GM21825 (cell line): ENCODE results near the gene NHEJ1.

Experiments used
- ATAC-seq: cut with Tn5 transposase; IDR thresholded peaks from one replicate; pipeline ENCODE4 v1.9.1; 2021; ENCODE audit warnings: mild to moderate bottlenecking, moderate library complexity; ENCODE audit not compliant: unreplicated experiment

Gene NHEJ1

GRCh38 chr2:219183151-219183772, 22.6 kb upstream of the NHEJ1 start:
- ATAC-seq: no peak

DNA sequence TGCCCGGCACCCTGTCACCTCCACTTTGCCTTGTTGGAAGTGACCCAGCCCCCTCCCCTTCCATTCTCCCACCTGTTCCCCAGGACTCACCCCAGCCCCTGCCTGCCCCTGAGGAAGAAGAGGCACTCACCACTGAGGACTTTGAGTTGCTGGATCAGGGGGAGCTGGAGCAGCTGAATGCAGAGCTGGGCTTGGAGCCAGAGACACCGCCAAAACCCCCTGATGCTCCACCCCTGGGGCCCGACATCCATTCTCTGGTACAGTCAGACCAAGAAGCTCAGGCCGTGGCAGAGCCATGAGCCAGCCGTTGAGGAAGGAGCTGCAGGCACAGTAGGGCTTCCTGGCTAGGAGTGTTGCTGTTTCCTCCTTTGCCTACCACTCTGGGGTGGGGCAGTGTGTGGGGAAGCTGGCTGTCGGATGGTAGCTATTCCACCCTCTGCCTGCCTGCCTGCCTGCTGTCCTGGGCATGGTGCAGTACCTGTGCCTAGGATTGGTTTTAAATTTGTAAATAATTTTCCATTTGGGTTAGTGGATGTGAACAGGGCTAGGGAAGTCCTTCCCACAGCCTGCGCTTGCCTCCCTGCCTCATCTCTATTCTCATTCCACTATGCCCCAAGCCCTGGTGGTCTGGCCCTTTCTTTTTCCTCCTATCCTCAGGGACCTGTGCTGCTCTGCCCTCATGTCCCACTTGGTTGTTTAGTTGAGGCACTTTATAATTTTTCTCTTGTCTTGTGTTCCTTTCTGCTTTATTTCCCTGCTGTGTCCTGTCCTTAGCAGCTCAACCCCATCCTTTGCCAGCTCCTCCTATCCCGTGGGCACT, 21.9 kb upstream of the NHEJ1 start:
- ATAC-seq: no peak

- no peak for ATAC-seq
These were observed 20.9 kb upstream of the NHEJ1 start for GRCh38 chr2:219181531-219181930.

DNA sequence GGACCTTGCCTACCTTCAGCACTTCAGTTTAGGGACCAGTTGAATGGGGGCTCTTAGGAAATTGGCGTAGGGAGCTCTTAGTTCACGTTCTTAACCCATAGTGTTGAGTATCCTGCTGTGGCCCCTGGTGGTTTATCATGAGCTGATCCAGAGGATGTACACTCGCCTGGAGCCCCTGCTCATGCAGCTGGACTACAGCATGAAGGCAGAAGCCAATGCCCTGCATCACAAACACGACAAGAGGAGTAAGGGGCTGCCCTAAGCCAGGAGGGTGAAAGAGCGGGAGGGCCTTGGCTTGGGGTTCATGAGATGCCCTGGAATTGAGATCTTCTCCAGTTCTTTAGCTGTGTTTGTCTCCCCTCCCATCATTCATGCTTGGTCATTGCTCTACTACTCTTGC, 20.3 kb upstream of the NHEJ1 start:
- no peak for ATAC-seq

- no peak for ATAC-seq
These were observed 19.2 kb upstream of the NHEJ1 start for GRCh38 chr2:219179601-219180465.

GRCh38 chr2:219178377-219179175, 18.0 kb upstream of the NHEJ1 start:
- ATAC-seq: peak; percentile 15

- peak; percentile 37 for ATAC-seq
These were observed 17.1 kb upstream of the NHEJ1 start, which contains the start of gene RETREG2 for GRCh38 chr2:219177552-219178376. TSS of gene RETREG2 (plus strand) at chr2:219178275. CDS start at chr2:219178353, 78 bp downstream.

GRCh38 chr2:219176818-219177551, 16.4 kb upstream of the NHEJ1 start, which contains the start of gene CNPPD1:
TSS of gene CNPPD1 (minus strand) at chr2:219176925. CDS start at chr2:219176828, 97 bp downstream.
- peak; percentile 62 for ATAC-seq

DNA sequence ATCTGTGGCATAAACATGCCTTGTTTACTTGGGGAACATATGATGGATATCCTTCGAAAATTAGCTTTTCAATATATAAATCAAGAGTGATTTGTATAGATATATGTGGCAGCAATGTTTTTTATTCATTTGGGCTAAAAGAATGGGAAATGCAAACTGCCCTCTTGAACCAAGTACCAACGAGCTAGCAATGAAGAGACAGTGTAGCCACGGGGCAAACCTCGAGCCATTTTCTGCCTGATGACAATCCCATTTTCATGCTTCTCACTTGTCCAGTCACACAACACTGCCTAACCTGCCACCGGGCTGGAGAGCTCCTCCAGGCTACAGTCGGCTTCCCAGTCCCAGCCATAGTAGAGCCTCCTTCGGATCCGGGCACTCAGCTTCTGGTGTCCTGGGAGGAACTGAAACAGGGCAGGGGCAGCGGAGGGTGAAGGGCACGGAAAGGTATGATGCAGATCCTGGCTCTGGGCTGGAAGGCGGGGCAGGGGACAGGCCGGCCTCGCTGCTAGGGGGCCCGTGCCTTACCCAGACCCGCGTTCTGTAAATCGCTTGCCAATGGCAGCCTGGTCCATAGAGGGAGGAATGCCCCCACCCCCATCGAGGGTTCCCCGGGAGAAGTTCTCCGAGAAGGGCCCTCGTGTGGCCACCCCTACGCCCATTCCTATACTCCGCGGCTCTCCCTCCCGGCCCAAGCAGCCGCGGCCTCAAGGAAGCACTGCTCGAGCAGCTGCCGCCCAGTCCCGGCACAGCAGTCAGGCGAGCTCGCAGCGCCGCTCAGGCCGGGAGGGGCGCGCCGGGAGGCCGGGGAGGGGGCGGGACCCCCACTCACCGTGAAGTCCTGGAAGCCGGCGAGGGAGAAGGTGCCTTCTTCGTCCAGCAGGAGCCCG, 15.6 kb upstream of the NHEJ1 start:
- peak; percentile 24 for ATAC-seq

DNA sequence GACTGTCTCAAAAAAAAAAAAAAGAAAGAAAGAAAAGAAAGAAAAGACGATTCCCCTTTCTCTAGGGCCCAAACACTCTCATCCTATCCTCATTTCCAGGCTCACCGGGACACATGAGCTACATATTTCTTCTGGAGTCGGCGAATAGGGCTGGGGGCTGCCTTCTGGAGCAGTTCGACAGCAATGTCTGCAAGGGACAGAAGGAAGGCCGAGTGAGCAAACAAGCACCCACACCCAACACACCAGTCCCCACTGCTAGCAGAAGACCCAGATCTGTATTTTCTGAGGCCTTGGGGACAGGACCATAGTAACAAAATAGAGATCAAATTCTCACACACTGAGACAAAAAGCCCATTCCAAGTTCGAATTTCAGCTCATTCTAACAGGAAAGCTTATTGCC, 14.9 kb upstream of the NHEJ1 start:
- ATAC-seq: no peak

GRCh38 chr2:219174801-219175200, 14.2 kb upstream of the NHEJ1 start:
- no peak for ATAC-seq

DNA sequence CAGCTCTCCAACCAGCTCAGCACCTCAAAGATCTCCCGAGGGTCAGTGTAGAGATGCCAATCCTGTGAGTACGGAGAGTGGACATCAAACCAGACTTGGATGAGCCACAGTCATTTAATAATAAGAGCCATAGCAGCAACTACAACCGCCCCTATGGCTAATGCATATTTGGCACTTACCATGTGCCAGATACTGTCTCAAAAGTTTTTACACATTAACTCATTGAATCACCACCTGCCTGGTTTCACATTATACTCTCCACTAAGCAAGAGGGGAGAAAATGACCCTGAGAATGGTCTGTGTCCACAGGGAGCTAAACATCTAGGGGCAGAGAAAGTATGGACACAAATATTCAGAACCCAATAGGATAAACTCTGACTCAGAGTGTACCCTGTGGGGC, 13.5 kb upstream of the NHEJ1 start:
- no peak for ATAC-seq

GRCh38 chr2:219173176-219173575, 12.6 kb upstream of the NHEJ1 start:
- no peak for ATAC-seq

DNA sequence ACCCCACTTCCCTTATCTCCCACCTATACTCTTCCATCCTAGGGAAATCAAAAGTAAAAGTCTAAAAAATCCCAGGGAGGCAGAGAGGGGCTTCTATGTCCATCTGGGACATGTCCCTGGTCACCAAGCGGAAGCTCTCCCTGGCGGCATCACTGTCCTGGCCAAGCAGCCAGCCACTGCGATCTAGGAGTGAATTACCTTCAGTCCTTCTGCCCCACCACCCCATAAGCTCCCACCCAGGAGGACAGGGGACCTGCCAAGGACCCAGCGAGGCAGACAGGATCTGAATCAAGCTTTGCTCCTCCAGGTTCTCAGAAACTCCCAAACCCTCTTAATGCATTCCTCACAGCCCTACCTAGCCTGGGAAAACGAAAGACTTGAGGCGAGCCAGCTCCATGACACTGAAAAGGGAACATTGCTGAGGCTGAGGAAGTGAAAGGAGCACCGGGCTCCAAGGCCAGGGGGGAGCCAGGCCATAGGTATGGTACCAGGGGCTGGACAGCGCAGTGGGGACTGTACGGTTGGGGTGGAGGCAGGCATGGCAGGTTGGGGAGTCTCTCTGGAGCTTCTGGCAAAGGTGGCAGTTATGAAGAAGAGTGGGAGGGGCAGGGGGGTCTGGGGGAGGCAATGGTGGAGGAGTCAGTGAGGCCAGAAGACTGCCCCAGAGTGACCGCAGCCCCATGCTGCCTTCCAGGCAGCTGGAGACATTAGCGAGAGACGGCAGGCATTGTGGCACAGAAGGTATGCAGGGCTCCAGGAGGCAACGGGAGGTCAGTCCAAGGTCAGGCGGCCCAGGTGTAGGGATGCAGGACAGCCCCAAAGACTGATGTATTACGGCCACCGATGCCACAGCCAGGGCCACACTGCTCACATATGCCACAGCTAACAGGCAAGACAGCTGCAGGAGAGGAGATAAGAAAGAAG, 11.9 kb upstream of the NHEJ1 start:
- no peak for ATAC-seq

- no peak for ATAC-seq
These were observed 10.6 kb upstream of the NHEJ1 start for GRCh38 chr2:219171231-219171651.

DNA sequence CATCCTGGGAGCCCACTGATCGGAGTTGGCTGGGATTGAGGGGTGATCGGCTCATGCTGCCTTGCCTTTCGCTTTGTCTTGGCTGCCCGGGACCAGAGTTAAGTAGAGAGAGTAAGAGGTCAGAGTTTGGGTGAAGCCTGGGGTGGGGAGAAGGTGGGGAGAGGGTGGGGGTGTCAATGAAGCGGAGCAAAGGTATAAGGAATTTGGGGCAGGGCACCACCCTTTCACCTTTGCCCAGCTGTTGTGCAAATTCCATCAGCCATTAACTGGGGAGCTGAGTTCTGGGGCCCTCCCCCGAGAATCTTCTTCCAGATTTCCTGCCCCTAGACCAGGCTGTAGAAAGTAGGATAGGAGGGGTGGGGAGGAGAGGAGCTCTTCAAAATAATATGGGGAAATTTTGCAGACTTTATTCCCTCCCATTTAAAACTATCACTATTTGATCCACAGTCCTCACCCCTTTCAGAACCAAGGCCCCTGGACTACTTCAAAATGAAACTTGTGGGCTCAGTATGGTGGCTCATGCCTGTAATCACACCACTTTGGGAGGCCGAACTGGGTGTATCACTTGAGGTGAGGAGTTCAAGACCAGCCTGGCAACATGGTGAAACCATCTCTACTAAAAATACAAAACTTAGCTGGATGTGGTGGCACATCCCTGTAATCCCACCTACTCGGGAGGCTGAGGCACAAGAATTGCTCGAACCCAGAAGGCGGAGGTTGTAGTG, 9.5 kb upstream of the NHEJ1 start, which contains the start of gene SLC23A3:
TSS of gene SLC23A3 (minus strand) at position 100 of the 725 bp plus-strand sequence. CDS start at position 55, 45 bp downstream.
- ATAC-seq: no peak
